ENCODE results near the gene MACO1. TPM values are rescaled to one million over a fixed set of nuclear protein-coding genes. Genes with fewer than 3 reads are reported as not detected.
"Not testable (repeated sequence)": the region's sequence is repeated elsewhere in the genome, so short reads cannot be mapped to it uniquely, and the experiment has no call there.

The MACO1 gene
- polyA plus RNA-seq, 2 donors = 16.1 to 23.3 TPM

- 52 to 54% methylated on average over 6 of the region's 6 CpGs for WGBS, 2 donors
- peak overlapping the region in 1 of 2 donors; percentile 21 for H3K27ac ChIP-seq (ENCODE audit: low read depth in 2 of 2, low read length in 1 of 2)
Measured at GRCh38 chr1:25423206-25423605, 7.5 kb upstream of the MACO1 start.

GRCh38 chr1:25425098-25426085 lies 5.3 kb upstream of the MACO1 start:
- Histone ChIP-seq H3K36me3 (ENCODE audit: control insufficient read depth in 2 of 2, insufficient read depth in 2 of 2, low read length in 1 of 2) (no peaks in the 10 kb centered on the region), H3K9me3 (ENCODE audit: control insufficient read depth in 2 of 2, insufficient read depth in 1 of 2, low read depth in 1 of 2, low read length in 1 of 2) (no peaks in the 10 kb centered on the region), H3K4me3 (ENCODE audit: low read depth in 1 of 2, low read length in 2 of 2) (no peak overlapping the region), H3K27ac (ENCODE audit: low read depth in 2 of 2, low read length in 1 of 2) (peak overlapping the region; percentile 66 to 88), H3K27me3 (ENCODE audit: control insufficient read depth in 1 of 2, insufficient read depth in 2 of 2, low read length in 2 of 2) (no peaks in the 10 kb centered on the region), H3K4me1 (ENCODE audit: control insufficient read depth in 2 of 2, insufficient read depth in 2 of 2, low read length in 1 of 2) (no peaks in the 10 kb centered on the region)
- 61 to 65% methylated on average over 16 of the region's 16 CpGs for WGBS, 2 donors

More at GRCh38 chr1:25423206-25423605, 7.5 kb upstream of the MACO1 start:
- H3K4me3 ChIP-seq (ENCODE audit: low read depth in 1 of 2, low read length in 2 of 2); H3K27me3 ChIP-seq (ENCODE audit: control insufficient read depth in 1 of 2, insufficient read depth in 2 of 2, low read length in 2 of 2); H3K9me3 ChIP-seq (ENCODE audit: control insufficient read depth in 2 of 2, insufficient read depth in 1 of 2, low read depth in 1 of 2, low read length in 1 of 2); H3K36me3 ChIP-seq (ENCODE audit: control insufficient read depth in 2 of 2, insufficient read depth in 2 of 2, low read length in 1 of 2); H3K4me1 ChIP-seq (ENCODE audit: control insufficient read depth in 2 of 2, insufficient read depth in 2 of 2, low read length in 1 of 2): not testable (repeated sequence)

GRCh38 chr1:25427696-25428095 lies 3.0 kb upstream of the MACO1 start:
- Histone ChIP-seq H3K4me3 (ENCODE audit: low read depth in 1 of 2, low read length in 2 of 2) (no peak overlapping the region), H3K36me3 (ENCODE audit: control insufficient read depth in 2 of 2, insufficient read depth in 2 of 2, low read length in 1 of 2) (no peaks in the 10 kb centered on the region), H3K27me3 (ENCODE audit: control insufficient read depth in 1 of 2, insufficient read depth in 2 of 2, low read length in 2 of 2) (no peaks in the 10 kb centered on the region), H3K9me3 (ENCODE audit: control insufficient read depth in 2 of 2, insufficient read depth in 1 of 2, low read depth in 1 of 2, low read length in 1 of 2) (no peaks in the 10 kb centered on the region), H3K4me1 (ENCODE audit: control insufficient read depth in 2 of 2, insufficient read depth in 2 of 2, low read length in 1 of 2) (no peaks in the 10 kb centered on the region), H3K27ac (ENCODE audit: low read depth in 2 of 2, low read length in 1 of 2) (peak overlapping the region; percentile 23 to 54)
- 100% methylated on average over 1 of the region's 1 CpG for WGBS, 2 donors

- H3K36me3 ChIP-seq (ENCODE audit: control insufficient read depth in 2 of 2, insufficient read depth in 2 of 2, low read length in 1 of 2) = no peaks in the 10 kb centered on the region
- no peaks in the 10 kb centered on the region for H3K4me1 ChIP-seq (ENCODE audit: control insufficient read depth in 2 of 2, insufficient read depth in 2 of 2, low read length in 1 of 2)
- no peaks in the 10 kb centered on the region for H3K27me3 ChIP-seq (ENCODE audit: control insufficient read depth in 1 of 2, insufficient read depth in 2 of 2, low read length in 2 of 2)
- H3K4me3 ChIP-seq (ENCODE audit: low read depth in 1 of 2, low read length in 2 of 2) = peak overlapping the region in 1 of 2 donors; percentile 75
- H3K27ac ChIP-seq (ENCODE audit: low read depth in 2 of 2, low read length in 1 of 2) = peak overlapping the region in 1 of 2 donors; percentile 76
- no peaks in the 10 kb centered on the region for H3K9me3 ChIP-seq (ENCODE audit: control insufficient read depth in 2 of 2, insufficient read depth in 1 of 2, low read depth in 1 of 2, low read length in 1 of 2)
- 82% methylated on average over 7 of the region's 7 CpGs for WGBS, 2 donors
Measured at GRCh38 chr1:25428475-25429166, 2.1 kb upstream of the MACO1 start.

GRCh38 chr1:25430967-25431881 lies 527 bp downstream of the MACO1 start:
- WGBS, 2 donors = 0% methylated on average over 49 to 89 of the region's 89 CpGs
- no peaks in the 10 kb centered on the region for H3K36me3 ChIP-seq (ENCODE audit: control insufficient read depth in 2 of 2, insufficient read depth in 2 of 2, low read length in 1 of 2)
- H3K4me1 ChIP-seq (ENCODE audit: control insufficient read depth in 2 of 2, insufficient read depth in 2 of 2, low read length in 1 of 2) = no peaks in the 10 kb centered on the region
- peak overlapping the region; percentile 75 to 96 for H3K4me3 ChIP-seq (ENCODE audit: low read depth in 1 of 2, low read length in 2 of 2)
- no peaks in the 10 kb centered on the region for H3K9me3 ChIP-seq (ENCODE audit: control insufficient read depth in 2 of 2, insufficient read depth in 1 of 2, low read depth in 1 of 2, low read length in 1 of 2)
- peak overlapping the region; percentile 91 for H3K27ac ChIP-seq (ENCODE audit: low read depth in 2 of 2, low read length in 1 of 2)
- H3K27me3 ChIP-seq (ENCODE audit: control insufficient read depth in 1 of 2, insufficient read depth in 2 of 2, low read length in 2 of 2) = no peaks in the 10 kb centered on the region

- Histone ChIP-seq H3K4me3 (ENCODE audit: low read depth in 1 of 2, low read length in 2 of 2) (peak overlapping the region; percentile 17 to 75), H3K9me3 (ENCODE audit: control insufficient read depth in 2 of 2, insufficient read depth in 1 of 2, low read depth in 1 of 2, low read length in 1 of 2) (no peaks in the 10 kb centered on the region), H3K27ac (ENCODE audit: low read depth in 2 of 2, low read length in 1 of 2) (peak overlapping the region in 1 of 2 donors; percentile 91), H3K27me3 (ENCODE audit: control insufficient read depth in 1 of 2, insufficient read depth in 2 of 2, low read length in 2 of 2) (no peaks in the 10 kb centered on the region), H3K36me3 (ENCODE audit: control insufficient read depth in 2 of 2, insufficient read depth in 2 of 2, low read length in 1 of 2) (no peaks in the 10 kb centered on the region), H3K4me1 (ENCODE audit: control insufficient read depth in 2 of 2, insufficient read depth in 2 of 2, low read length in 1 of 2) (no peaks in the 10 kb centered on the region)
- 13 to 15% methylated on average over 6 of the region's 6 CpGs for WGBS, 2 donors
Measured at GRCh38 chr1:25431955-25432719, 1.4 kb downstream of the MACO1 start.

- peak overlapping the region in 1 of 2 donors; percentile 75 for H3K4me3 ChIP-seq (ENCODE audit: low read depth in 1 of 2, low read length in 2 of 2)
- H3K36me3 ChIP-seq (ENCODE audit: control insufficient read depth in 2 of 2, insufficient read depth in 2 of 2, low read length in 1 of 2) = peaks cover 0 to 3% of the 10 kb centered on the region in 2 donors
- no peaks in the 10 kb centered on the region for H3K27me3 ChIP-seq (ENCODE audit: control insufficient read depth in 1 of 2, insufficient read depth in 2 of 2, low read length in 2 of 2)
- no peaks in the 10 kb centered on the region for H3K9me3 ChIP-seq (ENCODE audit: control insufficient read depth in 2 of 2, insufficient read depth in 1 of 2, low read depth in 1 of 2, low read length in 1 of 2)
- H3K4me1 ChIP-seq (ENCODE audit: control insufficient read depth in 2 of 2, insufficient read depth in 2 of 2, low read length in 1 of 2) = no peaks in the 10 kb centered on the region
- WGBS, 2 donors = 63 to 67% methylated on average over 6 of the region's 6 CpGs
- no peak overlapping the region for H3K27ac ChIP-seq (ENCODE audit: low read depth in 2 of 2, low read length in 1 of 2)
Measured at GRCh38 chr1:25432749-25433388, 2.2 kb downstream of the MACO1 start.

- H3K4me3 ChIP-seq (ENCODE audit: low read depth in 1 of 2, low read length in 2 of 2) = peak overlapping the region in 1 of 2 donors; percentile 46
- no peaks in the 10 kb centered on the region for H3K9me3 ChIP-seq (ENCODE audit: control insufficient read depth in 2 of 2, insufficient read depth in 1 of 2, low read depth in 1 of 2, low read length in 1 of 2)
- H3K27me3 ChIP-seq (ENCODE audit: control insufficient read depth in 1 of 2, insufficient read depth in 2 of 2, low read length in 2 of 2) = no peaks in the 10 kb centered on the region
- H3K4me1 ChIP-seq (ENCODE audit: control insufficient read depth in 2 of 2, insufficient read depth in 2 of 2, low read length in 1 of 2) = no peaks in the 10 kb centered on the region
- WGBS, 2 donors = 41 to 50% methylated on average over 4 of the region's 4 CpGs
- peaks cover 0 to 3% of the 10 kb centered on the region in 2 donors for H3K36me3 ChIP-seq (ENCODE audit: control insufficient read depth in 2 of 2, insufficient read depth in 2 of 2, low read length in 1 of 2)
- no peak overlapping the region for H3K27ac ChIP-seq (ENCODE audit: low read depth in 2 of 2, low read length in 1 of 2)
Measured at GRCh38 chr1:25433389-25434186, 2.9 kb downstream of the MACO1 start.
